ENCODE data around the gene MCU.
A peak's percentile ranks its signal among the peaks of the same experiment; 100 is the strongest.

MCU gene

GRCh38 chr10:72809006-72809405, 117.1 kb downstream of the MCU start:
- DNase-seq: no peak

- no peak for DNase-seq
These were observed 119.0 kb downstream of the MCU start for GRCh38 chr10:72810976-72811375.

GRCh38 chr10:72812415-72812752, 120.4 kb downstream of the MCU start:
- DNase-seq: no peak

GRCh38 chr10:72812753-72813430, 120.9 kb downstream of the MCU start:
- DNase-seq: no peak

GRCh38 chr10:72814099-72814790, 122.3 kb downstream of the MCU start:
- DNase-seq: no peak

GRCh38 chr10:72816565-72816964, 124.6 kb downstream of the MCU start:
- DNase-seq: no peak

GRCh38 chr10:72818076-72818475, 126.1 kb downstream of the MCU start:
- peak in 1 of 2 donors; percentile 17 for DNase-seq

- DNase-seq: no peak
These were observed 127.1 kb downstream of the MCU start for GRCh38 chr10:72819053-72819452.

- DNase-seq: no peak
These were observed 129.7 kb downstream of the MCU start for GRCh38 chr10:72821606-72822005.

- no peak for DNase-seq
These were observed 130.5 kb downstream of the MCU start for GRCh38 chr10:72822342-72822986.

GRCh38 chr10:72825163-72825562, 133.2 kb downstream of the MCU start:
- DNase-seq: no peak

- DNase-seq: no peak
These were observed 134.4 kb downstream of the MCU start for GRCh38 chr10:72826346-72826745.

- DNase-seq: no peak
These were observed 136.4 kb downstream of the MCU start for GRCh38 chr10:72828294-72828693.

GRCh38 chr10:72830625-72831024, 138.7 kb downstream of the MCU start:
- no peak for DNase-seq

- no peak for DNase-seq
These were observed 139.9 kb downstream of the MCU start for GRCh38 chr10:72831696-72832409.

- DNase-seq: no peak
These were observed 140.8 kb downstream of the MCU start for GRCh38 chr10:72832701-72833100.

GRCh38 chr10:72834183-72834825, 142.4 kb downstream of the MCU start:
- peak; percentile 46 to 68 for DNase-seq

GRCh38 chr10:72840319-72840718, 148.4 kb downstream of the MCU start:
- DNase-seq: no peak

GRCh38 chr10:72841487-72841886, 149.5 kb downstream of the MCU start:
- no peak for DNase-seq

- no peak for DNase-seq
These were observed 150.2 kb downstream of the MCU start for GRCh38 chr10:72842164-72842563.

GRCh38 chr10:72846238-72846637, 154.3 kb downstream of the MCU start:
- no peak for DNase-seq

- peak in 1 of 2 donors; percentile 14 for DNase-seq
These were observed 155.7 kb downstream of the MCU start for GRCh38 chr10:72847681-72848080.

GRCh38 chr10:72850861-72851260, 158.9 kb downstream of the MCU start:
- no peak for DNase-seq

Data from CD4-positive, alpha-beta T cell treated with Interleukin-4 for 1 hour (primary cell).